ENCODE data around the gene STK24. TPM values are rescaled to one million over a fixed set of nuclear protein-coding genes. Genes with fewer than 3 reads are reported as not detected.

Gene STK24
- total and polyA plus RNA-seq, 2 donors (not counting 1 experiment from before 2014, with no cell fraction given), result 53.2 to 73.1 TPM

GRCh38 chr13:98488736-98489135 is 88.2 kb downstream of the STK24 start:
- no peak overlapping the region for H3K27ac ChIP-seq (ENCODE audit: insufficient read depth, low read length)
- H3K9me3 ChIP-seq (ENCODE audit: control insufficient read depth, insufficient read depth, low read depth, low read length), result no peaks in the 10 kb centered on the region
- no peak for DNase-seq (ENCODE audit: low read depth in 2 of 2)
- no peak overlapping the region for H2AFZ ChIP-seq (ENCODE audit: low read length)
- TF ChIP-seq CTCF (conservative IDR thresholded peaks at IDR 0.05 in 1 of 2, IDR thresholded peaks at IDR 0.05 in 1 of 2; ENCODE audit: low read depth in 1 of 2, low read length in 2 of 2) (no peak), EZH2 (IDR thresholded peaks at IDR 0.05; ENCODE audit: low read length, missing control alignments) (no peak)
- no peak overlapping the region for H3K9ac ChIP-seq (ENCODE audit: insufficient read depth, low read length)
- no peaks in the 10 kb centered on the region for H4K20me1 ChIP-seq (ENCODE audit: control insufficient read depth, extremely low read depth, insufficient read depth, low read length)
- H3K27me3 ChIP-seq (ENCODE audit: control insufficient read depth, insufficient read depth, low read length), result no peaks in the 10 kb centered on the region
- H3K79me2 ChIP-seq (ENCODE audit: control insufficient read depth, insufficient read depth, low read length), result peaks cover 87% of the 10 kb centered on the region
- H3K36me3 ChIP-seq (ENCODE audit: control insufficient read depth, insufficient read depth, low read length), result peaks cover 2% of the 10 kb centered on the region
- no peak overlapping the region for H3K4me3 ChIP-seq (replicated peaks in 1 of 4; ENCODE audit: control extremely low read depth in 1 of 4, insufficient read depth in 1 of 4, low read depth in 3 of 4, low read length in 4 of 4)
- no peak overlapping the region for H3K4me2 ChIP-seq (ENCODE audit: extremely low read depth, insufficient read depth, low read length)
- peaks cover 17% of the 10 kb centered on the region for H3K4me1 ChIP-seq (ENCODE audit: control insufficient read depth, extremely low read depth, insufficient read depth, low read length)

DNA sequence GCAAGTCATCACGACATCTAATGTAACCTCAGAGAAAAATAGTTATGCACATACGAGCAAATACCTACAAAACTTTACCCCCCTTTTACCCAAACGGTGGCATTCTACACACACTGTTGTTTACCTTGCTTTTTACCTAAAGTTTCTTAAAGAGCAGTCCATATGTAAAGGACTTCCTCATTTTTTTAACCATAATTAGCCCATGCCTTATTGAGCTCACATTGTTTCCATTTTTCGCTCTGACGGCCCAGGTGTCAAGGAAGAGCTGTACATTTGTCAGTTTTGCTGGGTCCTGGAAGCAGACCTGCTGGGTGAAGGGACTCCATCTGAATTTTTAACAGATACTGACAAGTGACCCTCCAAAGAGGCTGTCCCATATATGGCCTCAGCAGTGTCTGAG is 89.4 kb downstream of the STK24 start:
- Histone ChIP-seq H3K27me3 (ENCODE audit: control insufficient read depth, insufficient read depth, low read length) (no peaks in the 10 kb centered on the region), H3K9me3 (ENCODE audit: control insufficient read depth, insufficient read depth, low read depth, low read length) (no peaks in the 10 kb centered on the region), H2AFZ (ENCODE audit: low read length) (no peak overlapping the region), H3K4me1 (ENCODE audit: control insufficient read depth, extremely low read depth, insufficient read depth, low read length) (peaks cover 28% of the 10 kb centered on the region), H3K9ac (ENCODE audit: insufficient read depth, low read length) (no peak overlapping the region), H3K27ac (ENCODE audit: insufficient read depth, low read length) (no peak overlapping the region), H3K4me2 (ENCODE audit: extremely low read depth, insufficient read depth, low read length) (no peak overlapping the region), H3K36me3 (ENCODE audit: control insufficient read depth, insufficient read depth, low read length) (peaks cover 2% of the 10 kb centered on the region), H3K79me2 (ENCODE audit: control insufficient read depth, insufficient read depth, low read length) (peaks cover 91% of the 10 kb centered on the region), H3K4me3 (replicated peaks in 1 of 4; ENCODE audit: control extremely low read depth in 1 of 4, insufficient read depth in 1 of 4, low read depth in 3 of 4, low read length in 4 of 4) (no peak overlapping the region), H4K20me1 (ENCODE audit: control insufficient read depth, extremely low read depth, insufficient read depth, low read length) (no peaks in the 10 kb centered on the region)
- TF ChIP-seq CTCF (conservative IDR thresholded peaks at IDR 0.05 in 1 of 2, IDR thresholded peaks at IDR 0.05 in 1 of 2; ENCODE audit: low read depth in 1 of 2, low read length in 2 of 2) (no peak), EZH2 (IDR thresholded peaks at IDR 0.05; ENCODE audit: low read length, missing control alignments) (no peak)
- DNase-seq (ENCODE audit: low read depth in 2 of 2), result no peak

GRCh38 chr13:98487016-98487415 is 89.9 kb downstream of the STK24 start:
- peaks cover 31% of the 10 kb centered on the region for H3K4me1 ChIP-seq (ENCODE audit: control insufficient read depth, extremely low read depth, insufficient read depth, low read length)
- no peak overlapping the region for H2AFZ ChIP-seq (ENCODE audit: low read length)
- H3K4me3 ChIP-seq (replicated peaks in 1 of 4; ENCODE audit: control extremely low read depth in 1 of 4, insufficient read depth in 1 of 4, low read depth in 3 of 4, low read length in 4 of 4), result no peak overlapping the region
- no peak overlapping the region for H3K27ac ChIP-seq (ENCODE audit: insufficient read depth, low read length)
- DNase-seq (ENCODE audit: low read depth in 2 of 2), result peak; percentile 30 to 42
- H3K4me2 ChIP-seq (ENCODE audit: extremely low read depth, insufficient read depth, low read length), result no peak overlapping the region
- peaks cover 2% of the 10 kb centered on the region for H3K36me3 ChIP-seq (ENCODE audit: control insufficient read depth, insufficient read depth, low read length)
- no peak overlapping the region for H3K9ac ChIP-seq (ENCODE audit: insufficient read depth, low read length)
- no peak for TF ChIP-seq CTCF (conservative IDR thresholded peaks at IDR 0.05 in 1 of 2, IDR thresholded peaks at IDR 0.05 in 1 of 2; ENCODE audit: low read depth in 1 of 2, low read length in 2 of 2)
- no peak for TF ChIP-seq EZH2 (IDR thresholded peaks at IDR 0.05; ENCODE audit: low read length, missing control alignments)
- H4K20me1 ChIP-seq (ENCODE audit: control insufficient read depth, extremely low read depth, insufficient read depth, low read length), result no peaks in the 10 kb centered on the region
- no peaks in the 10 kb centered on the region for H3K27me3 ChIP-seq (ENCODE audit: control insufficient read depth, insufficient read depth, low read length)
- H3K79me2 ChIP-seq (ENCODE audit: control insufficient read depth, insufficient read depth, low read length), result peaks cover 89% of the 10 kb centered on the region
- H3K9me3 ChIP-seq (ENCODE audit: control insufficient read depth, insufficient read depth, low read depth, low read length), result no peaks in the 10 kb centered on the region
